OCI-LY7 (cell line): Measurements from ENCODE around the gene PPM1F. TPM values are rescaled to one million over a fixed set of nuclear protein-coding genes. Genes with fewer than 3 reads are reported as not detected.

ENCODE experiments used
- BruUV-seq: library from RNA; stranded (reverse); fragments of 400-500 nt; replicated peaks from 2 replicates; lab custom pipeline; 2021; lab: Mats Ljungman, UMichigan
- CTCF ChIA-PET: fragments of 300-600 bp; sonication (Branson Sonifier 250); formaldehyde crosslinking; loops from one replicate; lab custom pipeline; 2022; ENCODE audit warnings: antibody characterized with exemption; ENCODE audit not compliant: unreplicated experiment; lab: Charles Lee
- POLR2A ChIA-PET: fragments of 300-600 bp; sonication (Branson Sonifier 250); formaldehyde crosslinking; loops from one replicate; lab custom pipeline; 2022; ENCODE audit warnings: antibody characterized with exemption; lab: Charles Lee
- DNase-seq: peaks from one replicate; pipeline ENCODE4 v3.0.0-alpha.2; 2015; ENCODE audit warnings: low spot score
- H2AFZ ChIP-seq: fragments of 200-600 bp; sonication (generic), shearing (Covaris generic); 2 replicates; pipeline ENCODE4 v1.6.1; 2014; ENCODE audit warnings: mild to moderate bottlenecking, antibody characterized with exemption, low read length, moderate library complexity
- H3K27ac ChIP-seq: fragments of 200-600 bp; sonication (generic); 2 replicates; pipeline ENCODE4 v1.5.1; 2014; ENCODE audit warnings: mixed run types, low read depth, mild to moderate bottlenecking, moderate library complexity, low read length, inconsistent platforms; ENCODE audit not compliant: poor library complexity, severe bottlenecking
- H3K36me3 ChIP-seq: fragments of 200-600 bp; sonication (generic); 2 replicates; pipeline ENCODE4 v1.6.1; 2014; ENCODE audit warnings: mild to moderate bottlenecking, antibody characterized with exemption, low read length, moderate library complexity, mixed read lengths; ENCODE audit not compliant: insufficient read depth
- H3K4me1 ChIP-seq: fragments of 200-600 bp; sonication (generic); 2 replicates; pipeline ENCODE4 v1.5.1; 2014; ENCODE audit warnings: mild to moderate bottlenecking, low read length; ENCODE audit not compliant: insufficient read depth, poor library complexity, severe bottlenecking
- H3K4me2 ChIP-seq: fragments of 200-600 bp; sonication (generic); 2 replicates; pipeline ENCODE4 v1.6.1; 2014; ENCODE audit warnings: mild to moderate bottlenecking, low read length
- H3K4me3 ChIP-seq: fragments of 200-600 bp; sonication (generic); 2 replicates; pipeline ENCODE4 v1.5.1; 2014; ENCODE audit warnings: mild to moderate bottlenecking, low read depth, low read length; ENCODE audit not compliant: poor library complexity, severe bottlenecking
- H3K79me2 ChIP-seq: fragments of 200-600 bp; sonication (generic); 2 replicates; pipeline ENCODE4 v1.6.1; 2016; ENCODE audit warnings: low read depth, mild to moderate bottlenecking, low read length, moderate library complexity, mixed read lengths; ENCODE audit not compliant: insufficient read depth
- H3K9me2 ChIP-seq: fragments of 200-600 bp; sonication (generic); 2 replicates; pipeline ENCODE4 v1.6.1; 2016; ENCODE audit warnings: mild to moderate bottlenecking, low read length, mixed read lengths; ENCODE audit not compliant: insufficient read depth
- H3K9me3 ChIP-seq: fragments of 200-600 bp; sonication (generic); 2 replicates; pipeline ENCODE4 v1.6.1; 2014; ENCODE audit warnings: mild to moderate bottlenecking, mixed run types, low read length, mixed read lengths
- H4K20me1 ChIP-seq: fragments of 200-600 bp; sonication (generic); 2 replicates; pipeline ENCODE4 v1.6.1; 2014; ENCODE audit warnings: mild to moderate bottlenecking, antibody characterized with exemption, low read length, moderate library complexity, mixed read lengths; ENCODE audit not compliant: insufficient read depth
- CTCF ChIP-seq: fragments of 200-600 bp; sonication (generic); conservative IDR thresholded peaks from 2 replicates; pipeline ENCODE4 v1.5.1; 2014; ENCODE audit warnings: mild to moderate bottlenecking, antibody characterized with exemption, low read length, moderate library complexity, mixed read lengths
- EZH2phosphoT487 ChIP-seq: fragments of 200-600 bp; sonication (generic); IDR thresholded peaks from 2 replicates; pipeline ENCODE4 v1.6.1; 2018; ENCODE audit warnings: low read depth, borderline replicate concordance, mild to moderate bottlenecking, mixed run types, antibody characterized with exemption, low read length, moderate library complexity, mixed read lengths
- intact Hi-C: fragments of 100-400 bp; cut with micrococcal nuclease; formaldehyde crosslinking; loops from one replicate; pipeline ENCODE4 v1.10.0; 2022; ENCODE audit not compliant: unreplicated experiment
- total RNA-seq, 2 experiments: library from RNA; depleted of rRNA in 1 of 2; stranded (reverse); fragments of >200 nt in 1 of 2; shearing (Covaris generic) in 1 of 2; gene quantifications; 2 replicates each; pipeline ENCODE4 v1.2.3, GENCODE V29; 2014 to 2022

Gene PPM1F
- total RNA-seq, 2 experiments from 2014 or later, result 21.7 to 27.2 TPM

- H3K4me3 ChIP-seq, result no peak overlapping the region
- ChIA-PET POLR2A (no interaction called here), CTCF (interaction anchor here (0.8 kb wide), 1 partner anchor 10 kb away, joined by 3 read pairs; no protein-coding TSS in a partner anchor)
- DNase-seq, result no peak
- H3K4me2 ChIP-seq, result no peak overlapping the region
- TF ChIP-seq CTCF, result no peak
- H2AFZ ChIP-seq, result no peak overlapping the region
- peaks cover 90% of the 10 kb centered on the region for H3K36me3 ChIP-seq
- intact Hi-C loops, result loop anchor here (1.0 to 2.0 kb wide), 3 partner anchors 53 to 138 kb away; no protein-coding TSS in a partner anchor
- H3K9me2 ChIP-seq, result no peaks in the 10 kb centered on the region
- H3K79me2 ChIP-seq, result no peaks in the 10 kb centered on the region
- H4K20me1 ChIP-seq, result no peaks in the 10 kb centered on the region
- no peak overlapping the region for H3K27ac ChIP-seq
- BruUV-seq, result no TSS peak
- H3K9me3 ChIP-seq, result no peaks in the 10 kb centered on the region
- H3K4me1 ChIP-seq, result no peaks in the 10 kb centered on the region
These were observed 19.2 kb upstream of the PPM1F start for GRCh38 chr22:21971858-21972275.

GRCh38 chr22:21970800-21971617, 18.4 kb upstream of the PPM1F start:
- intact Hi-C loops, result no loop called here
- H4K20me1 ChIP-seq, result no peaks in the 10 kb centered on the region
- no peaks in the 10 kb centered on the region for H3K9me3 ChIP-seq
- H3K4me2 ChIP-seq, result no peak overlapping the region
- no peaks in the 10 kb centered on the region for H3K9me2 ChIP-seq
- ChIA-PET POLR2A (no interaction called here), CTCF (no interaction called here)
- no peak for TF ChIP-seq EZH2phosphoT487
- no peak for TF ChIP-seq CTCF
- H3K36me3 ChIP-seq, result peaks cover 97% of the 10 kb centered on the region
- BruUV-seq, result no TSS peak
- DNase-seq, result no peak
- no peaks in the 10 kb centered on the region for H3K4me1 ChIP-seq
- H3K79me2 ChIP-seq, result no peaks in the 10 kb centered on the region
- H2AFZ ChIP-seq, result no peak overlapping the region
- H3K4me3 ChIP-seq, result no peak overlapping the region
- no peak overlapping the region for H3K27ac ChIP-seq
